ENCODE data around the gene PPP4R1.
A peak's percentile ranks its signal among the peaks of the same experiment; 100 is the strongest.
"Not testable (repeated sequence)": the region's sequence is repeated elsewhere in the genome, so short reads cannot be mapped to it uniquely, and the experiment has no call there.

Gene PPP4R1

GRCh38 chr18:9614401-9615279 lies at the start of gene PPP4R1:
Gene PPP4R1 (minus strand): TSS chr18:9614559. CDS start chr18:9614484, 75 bp downstream.
- DNase-seq (ENCODE audit: low read depth in 2 of 2) = peak; percentile 30 to 46

- DNase-seq (ENCODE audit: low read depth in 2 of 2) = no peak
These were observed 49.0 kb upstream of the PPP4R1 start for GRCh38 chr18:9663377-9663776.

- no peak for DNase-seq (ENCODE audit: low read depth in 2 of 2)
These were observed 47.2 kb upstream of the PPP4R1 start for GRCh38 chr18:9661564-9661963.

GRCh38 chr18:9659499-9660375 lies 45.4 kb upstream of the PPP4R1 start:
- DNase-seq (ENCODE audit: low read depth in 2 of 2) = no peak

GRCh38 chr18:9658087-9658641 lies 43.8 kb upstream of the PPP4R1 start:
- no peak for DNase-seq (ENCODE audit: low read depth in 2 of 2)

- no peak for DNase-seq (ENCODE audit: low read depth in 2 of 2)
These were observed 40.9 kb upstream of the PPP4R1 start for GRCh38 chr18:9655232-9655767.

GRCh38 chr18:9653390-9653789 lies 39.0 kb upstream of the PPP4R1 start:
- no peak for DNase-seq (ENCODE audit: low read depth in 2 of 2)

- DNase-seq (ENCODE audit: low read depth in 2 of 2) = no peak
These were observed 34.8 kb upstream of the PPP4R1 start for GRCh38 chr18:9649164-9649540.

- DNase-seq (ENCODE audit: low read depth in 2 of 2) = no peak
These were observed 34.2 kb upstream of the PPP4R1 start for GRCh38 chr18:9648431-9649163.

GRCh38 chr18:9647496-9648323 lies 33.4 kb upstream of the PPP4R1 start:
- DNase-seq (ENCODE audit: low read depth in 2 of 2) = no peak

- DNase-seq (ENCODE audit: low read depth in 2 of 2) = no peak
These were observed 29.2 kb upstream of the PPP4R1 start for GRCh38 chr18:9643549-9643948.

GRCh38 chr18:9642799-9643462 lies 28.6 kb upstream of the PPP4R1 start:
- DNase-seq (ENCODE audit: low read depth in 2 of 2) = no peak

- DNase-seq (ENCODE audit: low read depth in 2 of 2) = not testable (repeated sequence)
These were observed 26.7 kb upstream of the PPP4R1 start for GRCh38 chr18:9641081-9641480.

GRCh38 chr18:9638886-9639285 lies 24.5 kb upstream of the PPP4R1 start:
- no peak for DNase-seq (ENCODE audit: low read depth in 2 of 2)

- DNase-seq (ENCODE audit: low read depth in 2 of 2) = no peak
These were observed 22.8 kb upstream of the PPP4R1 start for GRCh38 chr18:9637036-9637767.

GRCh38 chr18:9634856-9635255 lies 20.5 kb upstream of the PPP4R1 start:
- no peak for DNase-seq (ENCODE audit: low read depth in 2 of 2)

- DNase-seq (ENCODE audit: low read depth in 2 of 2) = no peak
These were observed 17.6 kb upstream of the PPP4R1 start for GRCh38 chr18:9631814-9632496.

- no peak for DNase-seq (ENCODE audit: low read depth in 2 of 2)
These were observed 16.1 kb upstream of the PPP4R1 start for GRCh38 chr18:9630444-9630843.

GRCh38 chr18:9629709-9630108 lies 15.3 kb upstream of the PPP4R1 start:
- no peak for DNase-seq (ENCODE audit: low read depth in 2 of 2)

Data from stimulated activated CD8-positive, alpha-beta memory T cell treated with anti-CD3 and anti-CD28 coated beads, Interleukin-7, amount 100 ng/mL, for 1 hour (primary cell).